Osteoblast (primary cell): ENCODE results near the gene LCLAT1. TPM values are rescaled to one million over a fixed set of nuclear protein-coding genes. Genes with fewer than 3 reads are reported as not detected.

Experiments
- DNase-seq: peaks from one replicate; pipeline ENCODE4 v3.0.0; 2011; ENCODE audit warnings: low spot score, mixed read lengths; ENCODE audit not compliant: insufficient read length; ENCODE audit errors: missing footprints
- H2AFZ ChIP-seq: 2 replicates; pipeline ENCODE4 v1.6.0; 2011; ENCODE audit warnings: mild to moderate bottlenecking, low read length
- H3K27ac ChIP-seq: 2 replicates; pipeline ENCODE4 v1.5.1; 2011; ENCODE audit warnings: mild to moderate bottlenecking, low read depth, low read length, moderate library complexity
- H3K27me3 ChIP-seq: 2 replicates; pipeline ENCODE4 v1.6.0; 2012; ENCODE audit warnings: mild to moderate bottlenecking, control low read depth, inconsistent platforms, low read length, moderate library complexity; ENCODE audit not compliant: insufficient read depth
- H3K36me3 ChIP-seq: 2 replicates; pipeline ENCODE4 v1.5.1; 2011; ENCODE audit warnings: mild to moderate bottlenecking, low read length, control low read depth, moderate library complexity; ENCODE audit not compliant: insufficient read depth
- H3K4me1 ChIP-seq: 2 replicates; pipeline ENCODE4 v1.5.1; 2011; ENCODE audit warnings: mild to moderate bottlenecking, low read length, control low read depth, moderate library complexity; ENCODE audit not compliant: insufficient read depth
- H3K4me2 ChIP-seq: 2 replicates; pipeline ENCODE4 v1.6.0; 2011; ENCODE audit warnings: mild to moderate bottlenecking, low read length; ENCODE audit not compliant: insufficient read depth
- H3K4me3 ChIP-seq: fragments of 200-600 bp; sonication (generic); 3 replicates; pipeline ENCODE4 v1.5.1; 2012; ENCODE audit warnings: mild to moderate bottlenecking, low read length, inconsistent platforms; ENCODE audit not compliant: insufficient read depth
- H3K79me2 ChIP-seq: 2 replicates; pipeline ENCODE4 v1.6.0; 2012; ENCODE audit warnings: mild to moderate bottlenecking, low read length, control low read depth, inconsistent platforms; ENCODE audit not compliant: insufficient read depth
- H3K9me3 ChIP-seq: 2 replicates; pipeline ENCODE4 v1.5.1; 2011; ENCODE audit warnings: low read depth, low read length, control low read depth
- H4K20me1 ChIP-seq: 2 replicates; pipeline ENCODE4 v1.6.0; 2012; ENCODE audit warnings: mild to moderate bottlenecking, low read length, control low read depth; ENCODE audit not compliant: insufficient read depth
- total RNA-seq: library from RNA; depleted of rRNA; stranded (reverse); fragments of >200 nt; gene quantifications from 2 replicates; pipeline ENCODE4 v1.2.3, GENCODE V29; 2012
- TF ChIP-seq, protein P1 (sequence below): IDR thresholded peaks from 2 replicates; pipeline ENCODE4 v1.5.1; 2011; ENCODE audit warnings: mild to moderate bottlenecking, low read depth, low read length, moderate library complexity; ENCODE audit errors: extremely low read depth

The LCLAT1 gene
- total RNA-seq, 1 donor = 29.7 TPM

DNA sequence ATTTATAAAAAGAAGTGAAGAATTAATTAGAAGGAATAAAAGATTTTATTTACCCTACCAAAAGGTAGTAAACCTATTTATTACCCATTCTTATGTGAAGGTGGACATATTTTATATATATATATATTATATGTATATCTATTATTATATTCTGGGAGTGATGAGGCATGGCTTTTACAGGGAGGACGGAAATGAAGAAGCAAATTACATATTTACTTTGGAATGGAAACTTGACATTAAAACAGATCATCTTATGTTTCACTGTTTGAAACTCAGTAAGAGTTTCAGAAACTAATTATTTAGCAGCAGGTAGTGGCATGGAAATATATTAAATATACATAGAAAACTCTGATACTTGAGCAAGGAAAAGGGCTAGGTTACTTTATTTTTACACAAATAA is 143.4 kb downstream of the LCLAT1 start:
- H3K36me3 ChIP-seq = no peaks in the 10 kb centered on the region
- no peaks in the 10 kb centered on the region for H3K79me2 ChIP-seq
- TF ChIP-seq, protein P1, sequence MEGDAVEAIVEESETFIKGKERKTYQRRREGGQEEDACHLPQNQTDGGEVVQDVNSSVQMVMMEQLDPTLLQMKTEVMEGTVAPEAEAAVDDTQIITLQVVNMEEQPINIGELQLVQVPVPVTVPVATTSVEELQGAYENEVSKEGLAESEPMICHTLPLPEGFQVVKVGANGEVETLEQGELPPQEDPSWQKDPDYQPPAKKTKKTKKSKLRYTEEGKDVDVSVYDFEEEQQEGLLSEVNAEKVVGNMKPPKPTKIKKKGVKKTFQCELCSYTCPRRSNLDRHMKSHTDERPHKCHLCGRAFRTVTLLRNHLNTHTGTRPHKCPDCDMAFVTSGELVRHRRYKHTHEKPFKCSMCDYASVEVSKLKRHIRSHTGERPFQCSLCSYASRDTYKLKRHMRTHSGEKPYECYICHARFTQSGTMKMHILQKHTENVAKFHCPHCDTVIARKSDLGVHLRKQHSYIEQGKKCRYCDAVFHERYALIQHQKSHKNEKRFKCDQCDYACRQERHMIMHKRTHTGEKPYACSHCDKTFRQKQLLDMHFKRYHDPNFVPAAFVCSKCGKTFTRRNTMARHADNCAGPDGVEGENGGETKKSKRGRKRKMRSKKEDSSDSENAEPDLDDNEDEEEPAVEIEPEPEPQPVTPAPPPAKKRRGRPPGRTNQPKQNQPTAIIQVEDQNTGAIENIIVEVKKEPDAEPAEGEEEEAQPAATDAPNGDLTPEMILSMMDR = no peak
- no peaks in the 10 kb centered on the region for H3K9me3 ChIP-seq
- no peak overlapping the region for H3K27ac ChIP-seq
- H2AFZ ChIP-seq = no peak overlapping the region
- no peak overlapping the region for H3K4me3 ChIP-seq
- no peak overlapping the region for H3K4me2 ChIP-seq
- peaks cover 10% of the 10 kb centered on the region for H3K4me1 ChIP-seq
- no peak for DNase-seq
- no peaks in the 10 kb centered on the region for H3K27me3 ChIP-seq
- H4K20me1 ChIP-seq = no peaks in the 10 kb centered on the region

DNA sequence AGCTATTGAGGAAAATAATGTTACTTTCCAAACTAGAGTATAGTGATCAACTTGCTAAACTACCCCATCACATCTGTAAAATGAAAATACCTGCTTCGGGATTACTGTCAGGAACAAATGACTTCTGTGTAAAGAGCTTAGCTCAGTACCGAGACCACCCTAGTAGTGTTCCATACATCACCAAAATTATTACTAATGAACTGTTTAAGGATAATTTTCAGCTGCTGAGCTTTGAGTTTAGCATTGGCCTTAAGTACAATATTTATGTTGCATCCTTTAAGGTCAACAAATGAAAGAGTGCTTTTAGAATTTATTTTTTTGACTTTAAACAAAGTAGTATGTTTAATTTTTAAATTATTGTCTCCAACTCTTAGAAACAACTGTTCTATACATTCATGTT is 144.1 kb downstream of the LCLAT1 start:
- Histone ChIP-seq H4K20me1 (no peaks in the 10 kb centered on the region), H3K4me2 (no peak overlapping the region), H3K27ac (no peak overlapping the region), H2AFZ (no peak overlapping the region), H3K36me3 (no peaks in the 10 kb centered on the region), H3K4me1 (peaks cover 10% of the 10 kb centered on the region), H3K9me3 (no peaks in the 10 kb centered on the region), H3K4me3 (no peak overlapping the region), H3K79me2 (no peaks in the 10 kb centered on the region), H3K27me3 (no peaks in the 10 kb centered on the region)
- TF ChIP-seq, protein P1 = no peak
- DNase-seq = no peak

DNA sequence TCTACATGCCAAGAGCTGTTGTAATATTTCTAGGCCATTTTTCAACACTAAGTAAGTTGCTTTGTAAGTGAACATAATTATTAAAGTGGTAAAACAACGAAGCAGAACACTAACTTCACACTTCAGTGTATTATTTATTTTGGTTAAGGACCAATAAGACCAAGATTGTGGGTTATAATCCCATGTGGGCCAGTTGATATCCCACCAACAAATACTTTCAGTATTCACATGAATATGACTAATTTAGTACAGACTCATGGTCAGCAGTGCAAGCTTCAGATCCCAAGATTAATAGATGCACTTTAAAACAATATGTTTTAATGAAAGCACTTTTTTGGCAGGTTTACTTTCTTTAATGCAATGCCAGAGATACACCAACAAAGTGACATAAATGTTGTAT is 154.3 kb downstream of the LCLAT1 start:
- Histone ChIP-seq H4K20me1 (no peaks in the 10 kb centered on the region), H3K4me2 (no peak overlapping the region)

DNA sequence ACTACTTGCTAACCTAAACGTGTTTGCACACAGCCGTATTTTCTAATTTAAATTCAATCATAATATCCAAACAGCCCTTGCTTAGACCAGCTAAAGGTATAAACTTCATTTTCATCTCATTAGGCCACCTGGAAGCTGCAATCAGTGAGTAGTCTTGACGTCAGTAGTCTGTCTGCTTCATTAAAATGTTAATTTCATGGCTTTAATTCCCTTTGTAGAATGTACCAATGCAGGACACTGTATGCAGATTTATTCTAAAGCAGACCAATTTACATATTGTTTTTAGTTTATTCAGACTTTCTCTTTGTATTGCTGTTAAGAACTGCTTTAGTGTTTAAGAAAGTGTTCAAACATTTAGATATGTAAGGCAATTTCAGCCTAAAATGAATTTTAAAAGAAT is 158.2 kb downstream of the LCLAT1 start:
- no peaks in the 10 kb centered on the region for H3K27me3 ChIP-seq
- no peak overlapping the region for H3K27ac ChIP-seq
- H3K4me2 ChIP-seq = no peak overlapping the region
- no peaks in the 10 kb centered on the region for H3K79me2 ChIP-seq
- no peaks in the 10 kb centered on the region for H3K9me3 ChIP-seq
- TF ChIP-seq, protein P1 = no peak
- no peak overlapping the region for H3K4me3 ChIP-seq
- H3K36me3 ChIP-seq = no peaks in the 10 kb centered on the region
- no peaks in the 10 kb centered on the region for H4K20me1 ChIP-seq
- no peaks in the 10 kb centered on the region for H3K4me1 ChIP-seq
- no peak for DNase-seq
- H2AFZ ChIP-seq = no peak overlapping the region

More for the DNA sequence above, 154.3 kb downstream of the LCLAT1 start:
- no peaks in the 10 kb centered on the region for H3K27me3 ChIP-seq
- TF ChIP-seq, protein P1 = no peak
- H3K79me2 ChIP-seq = no peaks in the 10 kb centered on the region
- H3K4me3 ChIP-seq = no peak overlapping the region
- H2AFZ ChIP-seq = no peak overlapping the region
- no peaks in the 10 kb centered on the region for H3K9me3 ChIP-seq
- DNase-seq = no peak
- no peaks in the 10 kb centered on the region for H3K36me3 ChIP-seq
- H3K27ac ChIP-seq = no peak overlapping the region
- no peaks in the 10 kb centered on the region for H3K4me1 ChIP-seq
